Upper lobe of left lung (tissue), 6 donors: Measurements from ENCODE around the gene CAPSL. TPM values are rescaled to one million over a fixed set of nuclear protein-coding genes. Genes with fewer than 3 reads are reported as not detected.

Source experiments
- ATAC-seq, 2 donors: fragments of 200-7000 bp; cut with Tn5 transposase; one replicate each; pipeline ENCODE4 v1.9.1; 2022; ENCODE audit warnings: mild to moderate bottlenecking in 2 of 2, moderate library complexity in 2 of 2; ENCODE audit not compliant: low FRiP score in 2 of 2
- DNase-seq, 2 donors: peaks; one replicate each; pipeline ENCODE4 v3.0.0-alpha.2; 2019 to 2020
- H3K27ac ChIP-seq, 4 donors: fragments of 200-600 bp; sonication (generic); one replicate each; pipeline ENCODE4 v1.5.1; 2016 to 2019
- H3K27me3 ChIP-seq, 4 donors: fragments of 200-600 bp; sonication (generic); one replicate each; pipeline ENCODE4 v1.5.1; 2017 to 2019
- H3K36me3 ChIP-seq, 4 donors: fragments of 200-600 bp; sonication (generic); one replicate each; pipeline ENCODE4 v1.5.1; 2016 to 2019
- H3K4me1 ChIP-seq, 4 donors: fragments of 200-600 bp; sonication (generic); one replicate each; pipeline ENCODE4 v1.5.1; 2018 to 2019
- H3K4me3 ChIP-seq, 4 donors: fragments of 200-600 bp; sonication (generic); one replicate each; pipeline ENCODE4 v1.5.1; 2017 to 2019; ENCODE audit warnings: mild to moderate bottlenecking in 2 of 4, moderate library complexity in 1 of 4
- H3K9me3 ChIP-seq, 4 donors: fragments of 200-600 bp; sonication (generic); one replicate each; pipeline ENCODE4 v1.5.1; 2018 to 2019
- EP300 ChIP-seq, 4 donors: sonication (generic); formaldehyde crosslinking; IDR thresholded peaks; one replicate each; pipeline ENCODE4 v1.5.1; 2017; ENCODE audit warnings: antibody characterized with exemption in 4 of 4, control low read depth in 2 of 4
- POLR2A ChIP-seq, 4 donors: fragments of 450-650 bp; IDR thresholded peaks; one replicate each; pipeline ENCODE4 v1.5.1; 2016 to 2017; ENCODE audit warnings: antibody characterized with exemption in 4 of 4, mild to moderate bottlenecking in 2 of 4
- POLR2AphosphoS5 ChIP-seq, 2 donors: sonication (generic); formaldehyde crosslinking; IDR thresholded peaks; one replicate each; pipeline ENCODE4 v1.5.1; 2017; ENCODE audit warnings: antibody characterized with exemption in 2 of 2
- WGBS, 2 donors: methylation state at CpG; one replicate each; pipeline ENCODE4 v1.1.5; 2017 to 2018; 5-methylcytosine and 5-hydroxymethylcytosine counted together
- total RNA-seq, 6 donors: library from RNA; depleted of rRNA in 4 of 6; stranded (reverse); fragments of >200 nt in 4 of 6; gene quantifications; one replicate each; pipeline versions ENCODE4 v1.1.0 to v1.2.1, GENCODE V29; 2016 to 2021
- TF ChIP-seq, protein P1 (sequence below), 6 experiments: fragments of 450-650 bp in 4 of 6; fragments of 200-600 bp in 2 of 6; sonication (generic) in 2 of 6; IDR thresholded peaks; one replicate each; pipeline ENCODE4 v1.5.1; 2016 to 2019; ENCODE audit warnings: antibody characterized with exemption in 6 of 6
- donor health status: DM: no; HTN: no; CAD: no; lungs with moderate emphysema.
- donor health status: DM: no; HTN: yes; CAD: no; lungs with severe emphysema.

Gene CAPSL
- total RNA-seq, 6 donors from 2014 or later = 5.0 to 35.9 (median 7.5) TPM; not detected in 2

DNA sequence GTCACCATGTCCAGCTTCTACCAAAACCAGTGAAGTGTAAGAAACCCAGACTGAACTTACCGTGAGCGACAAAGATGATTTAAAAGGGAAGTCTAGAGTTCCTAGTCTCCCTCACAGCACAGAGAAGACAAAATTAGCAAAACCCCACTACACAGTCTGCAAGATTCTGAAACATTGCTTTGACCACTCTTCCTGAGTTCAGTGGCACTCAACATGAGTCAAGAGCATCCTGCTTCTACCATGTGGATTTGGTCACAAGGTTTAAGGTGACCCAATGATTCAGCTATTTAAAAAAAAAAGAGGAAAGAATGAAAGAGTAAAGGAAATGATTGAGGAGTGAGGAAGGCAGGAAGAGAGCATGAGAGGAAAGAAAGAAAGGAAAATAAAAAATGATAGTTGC is 62.0 kb downstream of the CAPSL start:
- TF ChIP-seq, protein P1, sequence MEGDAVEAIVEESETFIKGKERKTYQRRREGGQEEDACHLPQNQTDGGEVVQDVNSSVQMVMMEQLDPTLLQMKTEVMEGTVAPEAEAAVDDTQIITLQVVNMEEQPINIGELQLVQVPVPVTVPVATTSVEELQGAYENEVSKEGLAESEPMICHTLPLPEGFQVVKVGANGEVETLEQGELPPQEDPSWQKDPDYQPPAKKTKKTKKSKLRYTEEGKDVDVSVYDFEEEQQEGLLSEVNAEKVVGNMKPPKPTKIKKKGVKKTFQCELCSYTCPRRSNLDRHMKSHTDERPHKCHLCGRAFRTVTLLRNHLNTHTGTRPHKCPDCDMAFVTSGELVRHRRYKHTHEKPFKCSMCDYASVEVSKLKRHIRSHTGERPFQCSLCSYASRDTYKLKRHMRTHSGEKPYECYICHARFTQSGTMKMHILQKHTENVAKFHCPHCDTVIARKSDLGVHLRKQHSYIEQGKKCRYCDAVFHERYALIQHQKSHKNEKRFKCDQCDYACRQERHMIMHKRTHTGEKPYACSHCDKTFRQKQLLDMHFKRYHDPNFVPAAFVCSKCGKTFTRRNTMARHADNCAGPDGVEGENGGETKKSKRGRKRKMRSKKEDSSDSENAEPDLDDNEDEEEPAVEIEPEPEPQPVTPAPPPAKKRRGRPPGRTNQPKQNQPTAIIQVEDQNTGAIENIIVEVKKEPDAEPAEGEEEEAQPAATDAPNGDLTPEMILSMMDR (IDR thresholded peaks at IDR 0.05) = no peak
- TF ChIP-seq POLR2A (IDR thresholded peaks at IDR 0.05) (no peak), EP300 (IDR thresholded peaks at IDR 0.05) (no peak)
- Histone ChIP-seq H3K9me3 (no peaks in the 10 kb centered on the region), H3K27ac (peak overlapping the region in 1 of 4 donors; percentile 17), H3K27me3 (no peaks in the 10 kb centered on the region), H3K4me1 (peaks cover 0 to 10% (median 0%) of the 10 kb centered on the region in 4 donors), H3K36me3 (peaks cover 0 to 49% (median 1%) of the 10 kb centered on the region in 4 donors), H3K4me3 (no peak overlapping the region)
- WGBS, 2 donors = 61 to 96% methylated on average over 2 of the region's 2 CpGs
- DNase-seq = no peak
- no peak for ATAC-seq

DNA sequence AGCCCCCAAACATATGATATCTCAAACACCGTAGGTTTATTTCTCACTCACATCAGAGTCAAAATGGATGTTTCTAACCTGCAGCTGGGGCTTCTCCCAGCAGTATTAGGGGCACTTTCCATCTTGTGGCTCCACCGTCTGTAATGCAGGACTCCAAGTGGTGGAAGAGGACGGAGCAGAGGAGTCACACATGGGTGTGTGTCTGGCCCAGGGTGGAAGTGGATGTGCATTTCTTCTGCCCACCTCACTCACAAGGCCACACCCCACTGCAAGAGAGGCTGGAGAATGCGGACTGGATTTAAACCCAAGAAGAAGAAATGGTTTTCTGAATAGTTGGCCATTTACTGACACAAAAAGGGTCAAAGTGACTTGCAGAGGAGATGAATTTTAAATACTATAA is 67.8 kb downstream of the CAPSL start:
- no peaks in the 10 kb centered on the region for H3K4me1 ChIP-seq
- H3K27ac ChIP-seq = no peak overlapping the region
- no peak for DNase-seq
- no peak for ATAC-seq
- 89 to 97% methylated on average over 4 of the region's 4 CpGs for WGBS, 2 donors
- no peak overlapping the region for H3K4me3 ChIP-seq
- no peak for TF ChIP-seq POLR2AphosphoS5 (IDR thresholded peaks at IDR 0.05)
- no peak for TF ChIP-seq EP300 (IDR thresholded peaks at IDR 0.05)
- TF ChIP-seq, protein P1 (IDR thresholded peaks at IDR 0.05) = no peak
- no peak for TF ChIP-seq POLR2A (IDR thresholded peaks at IDR 0.05)
- H3K27me3 ChIP-seq = no peaks in the 10 kb centered on the region
- no peaks in the 10 kb centered on the region for H3K9me3 ChIP-seq
- peaks cover 0 to 62% (median 10%) of the 10 kb centered on the region in 4 donors for H3K36me3 ChIP-seq

DNA sequence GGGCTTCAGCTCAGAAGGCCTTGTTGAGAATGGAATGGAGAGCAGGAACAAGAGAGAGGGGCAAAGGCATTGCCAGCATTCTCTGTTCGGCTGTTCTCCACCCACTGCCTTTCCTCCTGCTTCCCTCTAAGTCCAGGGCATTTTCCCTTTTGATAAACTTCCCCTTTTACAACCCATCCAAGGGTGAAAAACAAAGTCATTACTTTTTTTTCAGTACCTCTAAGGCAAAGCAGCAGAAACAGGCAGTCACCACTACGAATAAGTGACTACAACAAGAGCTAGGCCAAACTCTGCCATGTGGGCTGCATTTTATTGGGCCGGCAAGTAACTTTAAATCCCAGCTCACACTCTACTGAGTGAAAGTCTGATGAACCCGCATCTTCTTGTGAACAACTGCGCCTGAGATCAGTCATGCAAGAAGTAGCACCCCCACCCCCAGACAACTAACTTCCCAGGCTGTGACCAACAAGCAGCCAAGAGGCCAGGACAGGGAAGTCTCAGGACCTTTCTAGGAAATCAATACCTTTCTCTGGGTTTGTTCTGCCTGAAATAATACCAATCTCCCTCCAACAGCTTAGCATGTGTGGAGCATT is 68.6 kb downstream of the CAPSL start:
- ATAC-seq (no peak), DNase-seq (no peak)
- WGBS, 2 donors = 80 to 82% methylated on average over 4 to 5 of the region's 5 CpGs
- Histone ChIP-seq H3K4me3 (no peak overlapping the region), H3K9me3 (no peaks in the 10 kb centered on the region), H3K36me3 (peaks cover 0 to 55% (median 10%) of the 10 kb centered on the region in 4 donors), H3K27ac (no peak overlapping the region), H3K27me3 (no peaks in the 10 kb centered on the region), H3K4me1 (no peaks in the 10 kb centered on the region)
- TF ChIP-seq POLR2AphosphoS5 (IDR thresholded peaks at IDR 0.05) = no peak
- no peak for TF ChIP-seq EP300 (IDR thresholded peaks at IDR 0.05)
- TF ChIP-seq, protein P1 (IDR thresholded peaks at IDR 0.05) = no peak
- no peak for TF ChIP-seq POLR2A (IDR thresholded peaks at IDR 0.05)

DNA sequence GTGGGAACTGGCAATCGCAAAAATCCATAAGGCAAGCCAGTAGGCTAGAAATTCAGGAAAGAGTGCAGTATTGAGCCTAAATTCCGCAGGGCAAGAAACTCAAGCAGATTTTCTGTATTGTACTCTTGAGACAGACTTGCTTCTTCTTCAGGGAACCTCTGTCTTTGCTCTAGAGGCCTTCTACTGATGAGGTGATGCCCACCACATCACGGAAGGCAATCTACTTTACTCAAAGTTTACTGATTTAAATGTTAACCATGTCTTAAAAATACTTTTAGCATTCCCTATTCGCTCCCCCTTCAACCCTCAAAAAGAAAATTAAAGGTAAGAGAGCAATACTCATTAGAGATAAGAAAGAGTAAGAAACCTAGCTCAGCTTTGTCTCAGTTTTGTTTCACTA is 70.4 kb downstream of the CAPSL start:
- Histone ChIP-seq H3K4me3 (no peak overlapping the region), H3K36me3 (peaks cover 0 to 54% (median 11%) of the 10 kb centered on the region in 4 donors), H3K27ac (no peak overlapping the region), H3K4me1 (no peaks in the 10 kb centered on the region), H3K9me3 (no peaks in the 10 kb centered on the region), H3K27me3 (no peaks in the 10 kb centered on the region)
- WGBS, 2 donors = 92 to 93% methylated on average over 4 of the region's 4 CpGs
- DNase-seq (no peak), ATAC-seq (no peak)
- TF ChIP-seq POLR2AphosphoS5 (IDR thresholded peaks at IDR 0.05) = no peak
- no peak for TF ChIP-seq EP300 (IDR thresholded peaks at IDR 0.05)
- TF ChIP-seq POLR2A (IDR thresholded peaks at IDR 0.05) = no peak
- TF ChIP-seq, protein P1 (IDR thresholded peaks at IDR 0.05) = no peak

DNA sequence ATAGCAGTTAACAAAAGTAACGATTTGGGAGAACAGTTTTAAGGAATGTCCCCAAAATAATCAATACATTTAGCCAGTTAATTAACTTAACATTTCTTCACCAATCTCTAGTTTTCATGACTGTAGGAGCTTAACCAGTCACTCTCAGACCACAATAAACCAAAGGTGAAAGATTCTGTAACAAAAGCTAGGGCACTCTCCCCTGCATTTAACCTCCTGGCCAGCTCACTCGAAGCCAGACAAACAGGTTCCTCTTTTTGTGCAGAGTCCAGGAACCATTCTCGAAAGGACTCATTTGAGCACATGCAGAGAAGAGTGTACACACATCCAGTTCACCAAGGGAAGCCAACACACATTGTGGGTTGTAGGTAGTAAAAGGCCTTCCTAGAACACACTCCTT is 75.3 kb downstream of the CAPSL start:
- H3K4me1 ChIP-seq = peaks cover 0 to 10% (median 3%) of the 10 kb centered on the region in 4 donors
- DNase-seq (no peak), ATAC-seq (peak in 1 of 2 donors; percentile 40)
- H3K27me3 ChIP-seq = no peaks in the 10 kb centered on the region
- TF ChIP-seq, protein P1 (IDR thresholded peaks at IDR 0.05) = no peak
- TF ChIP-seq POLR2A (IDR thresholded peaks at IDR 0.05) (no peak), POLR2AphosphoS5 (IDR thresholded peaks at IDR 0.05) (no peak), EP300 (IDR thresholded peaks at IDR 0.05) (no peak)
- 44 to 68% methylated on average over 3 of the region's 3 CpGs for WGBS, 2 donors
- H3K9me3 ChIP-seq = no peaks in the 10 kb centered on the region
- H3K36me3 ChIP-seq = peaks cover 0 to 14% (median 2%) of the 10 kb centered on the region in 4 donors
- H3K4me3 ChIP-seq = peak overlapping the region in 2 of 4 donors; percentile 1 to 46
- H3K27ac ChIP-seq = peak overlapping the region in 2 of 4 donors; percentile 8 to 81
